Left ventricle myocardium superior (tissue), 1 donor: Measurements from ENCODE around the gene IL22RA1. TPM values are rescaled to one million over a fixed set of nuclear protein-coding genes. Genes with fewer than 3 reads are reported as not detected.

Experiments used
- ATAC-seq: fragments of 200-7000 bp; cut with Tn5 transposase; one replicate; pipeline ENCODE4 v1.9.1; 2020; ENCODE audit warnings: mild to moderate bottlenecking, moderate library complexity
- DNase-seq: peaks from one replicate; pipeline ENCODE4 v3.0.0-alpha.2; 2020
- intact Hi-C: fragments of 100-400 bp; cut with micrococcal nuclease; formaldehyde crosslinking; loops from one replicate; pipeline ENCODE4 v1.11.0; 2022
- total RNA-seq: library from RNA; stranded (reverse); fragmentation: NEBNext Ultra II Directional; extraction: Animal tissue kit (Norgen Biotek cat#: 25700); gene quantifications from one replicate; pipeline ENCODE4 v1.2.1, GENCODE V29; 2021
- donor health status: DM: no; HTN: yes; CAD: no; lungs with severe emphysema.

Gene IL22RA1
- total RNA-seq, 1 donor from 2014 or later = 0.22 TPM

DNA sequence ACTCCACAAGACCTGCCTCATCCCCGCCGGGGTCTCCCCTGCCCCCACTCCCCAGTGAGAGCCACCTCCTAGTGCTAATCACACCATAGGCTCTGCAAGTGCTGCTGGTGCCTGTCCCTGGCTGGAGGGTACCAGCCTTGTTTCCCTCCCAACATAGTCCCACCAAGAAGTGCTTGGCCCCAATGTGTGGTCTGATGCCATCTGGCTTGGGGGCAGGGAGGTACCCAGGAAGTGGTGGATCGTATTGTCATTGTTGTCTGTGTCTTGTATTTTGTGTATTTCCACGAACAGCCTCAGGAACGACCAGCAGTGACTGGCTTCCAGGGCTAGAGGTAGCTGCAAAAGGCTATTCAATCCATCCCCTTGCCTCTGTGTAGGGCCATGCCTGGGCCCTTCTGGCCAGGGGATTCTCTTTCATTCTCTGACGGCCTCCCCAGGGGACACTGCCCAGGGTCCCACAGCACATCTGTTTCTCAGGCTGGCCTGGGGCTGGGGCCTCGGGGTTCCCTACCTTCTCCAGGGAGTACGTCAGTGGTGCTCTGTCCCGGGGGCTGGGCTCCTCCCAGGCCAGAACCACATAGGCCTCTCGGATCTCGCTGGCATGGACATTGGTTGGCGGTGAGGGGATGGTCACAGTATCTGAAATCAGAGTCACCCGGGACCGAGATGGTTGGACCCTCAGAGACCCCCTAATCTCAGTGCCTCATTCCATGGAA, 53.8 kb downstream of the IL22RA1 start:
- DNase-seq (no peak), ATAC-seq (no peak)
- intact Hi-C loops = no loop called here

DNA sequence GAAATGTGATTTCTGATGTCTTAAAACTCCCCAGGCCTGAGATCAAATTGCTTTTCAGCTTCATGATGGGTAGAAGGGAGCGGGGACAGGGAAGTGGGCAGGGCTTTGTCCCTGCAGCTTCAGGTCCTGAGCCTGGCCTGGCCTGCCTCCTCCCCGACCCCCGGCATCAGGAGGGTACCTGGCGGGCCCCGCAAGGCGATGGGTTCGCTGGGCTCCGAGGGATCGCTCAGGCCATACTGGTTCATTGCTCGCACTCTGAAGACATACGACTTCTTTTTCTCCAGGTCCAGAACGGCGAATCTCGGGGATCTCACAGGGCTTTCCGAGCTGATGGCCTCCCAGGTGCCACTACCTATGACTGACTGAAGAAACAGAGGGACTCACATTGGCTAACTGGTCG, 56.5 kb downstream of the IL22RA1 start:
- no peak for ATAC-seq
- DNase-seq = no peak
- intact Hi-C loops = no loop called here

DNA sequence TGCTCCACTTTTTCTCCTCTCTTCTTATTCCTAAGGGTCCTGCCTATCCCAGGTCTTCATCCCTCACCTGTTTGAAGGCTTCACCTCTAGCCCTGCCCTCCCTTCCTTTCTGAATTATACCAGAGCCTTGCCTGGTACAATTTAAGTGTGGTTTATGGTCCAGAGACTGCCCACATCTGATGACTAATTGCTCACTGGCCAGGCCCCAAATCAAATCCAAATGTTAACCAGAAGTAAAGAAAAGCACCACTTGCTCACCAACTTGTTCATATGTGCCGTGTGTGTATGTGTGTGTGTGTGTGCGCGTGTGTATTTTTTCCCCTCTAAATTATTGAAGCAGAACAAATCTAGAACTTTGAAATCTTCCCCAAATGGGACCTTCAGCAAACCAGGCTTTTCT, 57.4 kb downstream of the IL22RA1 start:
- DNase-seq (no peak), ATAC-seq (no peak)
- intact Hi-C loops = no loop called here

DNA sequence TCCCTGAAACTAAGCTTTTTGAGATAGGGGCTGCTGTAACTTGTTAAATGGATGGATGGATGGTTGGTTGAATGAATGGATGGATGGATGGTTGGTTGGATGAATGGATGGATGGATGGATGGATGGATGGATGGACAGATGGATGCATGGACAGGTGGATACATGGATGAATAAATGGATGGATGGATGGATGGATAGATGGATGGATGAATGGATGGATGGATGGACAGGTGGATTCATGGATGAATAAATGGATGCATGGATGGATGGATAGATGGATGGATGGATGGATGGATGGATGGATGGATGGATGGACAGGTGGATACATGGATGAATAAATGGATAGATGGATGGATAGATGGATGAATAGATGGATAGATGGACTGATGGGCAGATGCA, 57.9 kb downstream of the IL22RA1 start:
- DNase-seq (no peak), ATAC-seq (no peak)
- intact Hi-C loops = no loop called here

DNA sequence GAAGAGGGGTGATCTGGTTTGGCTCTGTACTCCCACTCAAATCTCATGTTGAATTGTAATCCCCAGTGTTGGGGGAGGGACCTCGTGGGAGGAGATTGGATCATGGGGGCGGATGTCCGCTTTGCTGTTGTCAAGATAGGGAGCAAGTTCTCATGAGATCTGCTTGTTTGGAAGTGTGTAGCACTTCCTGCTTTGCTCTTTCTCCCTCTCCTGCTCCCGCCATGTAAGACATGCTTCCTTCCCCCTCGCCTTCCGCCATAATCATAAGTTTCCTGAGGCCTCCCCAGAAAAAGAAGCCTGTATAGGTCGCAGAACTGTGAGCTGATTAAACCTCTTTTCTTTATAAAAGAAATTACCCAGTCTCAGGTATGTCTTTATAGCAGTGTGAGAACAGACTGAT, 58.9 kb downstream of the IL22RA1 start:
- intact Hi-C loops = no loop called here
- ATAC-seq (no peak), DNase-seq (no peak)

DNA sequence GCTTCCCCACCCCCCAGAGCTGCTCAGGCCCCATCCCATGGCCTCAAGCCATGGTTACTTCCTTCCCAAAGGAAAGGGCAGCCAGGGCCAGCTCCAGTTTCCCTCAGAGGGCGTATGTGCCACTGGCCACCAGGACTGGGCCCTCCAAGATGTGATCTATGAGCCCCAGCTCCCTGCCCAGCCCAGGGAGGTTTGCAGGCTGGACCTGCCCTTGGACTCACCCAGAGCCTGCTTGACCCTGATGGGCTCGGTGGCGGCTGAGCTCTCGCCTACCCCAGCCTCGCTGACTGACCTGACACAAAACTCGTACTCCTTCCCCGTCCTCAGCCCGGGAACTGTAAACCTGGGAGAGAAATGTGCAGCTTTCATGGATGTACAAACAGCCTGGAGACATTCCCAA, 60.6 kb downstream of the IL22RA1 start:
- ATAC-seq (no peak), DNase-seq (no peak)
- intact Hi-C loops = no loop called here

DNA sequence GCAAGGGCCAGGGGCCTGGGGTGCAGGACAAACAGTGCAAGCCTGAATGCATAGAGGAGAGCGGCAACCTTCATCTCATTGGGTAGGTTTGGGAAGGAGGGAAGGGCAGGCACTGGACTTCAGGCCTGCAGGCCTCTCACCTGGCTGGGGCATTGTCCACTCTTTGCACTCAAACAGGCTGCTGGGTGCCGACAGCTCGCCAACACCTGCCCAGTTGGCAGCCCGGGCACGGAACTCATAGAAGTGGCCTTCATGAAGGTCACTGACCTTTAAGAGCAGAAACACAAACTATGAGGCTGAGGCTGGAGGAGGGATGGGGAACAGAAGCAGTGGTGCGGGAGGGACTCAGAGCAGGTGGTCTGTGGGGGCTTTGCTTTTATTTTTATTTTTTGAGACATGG, 61.8 kb downstream of the IL22RA1 start:
- no peak for DNase-seq

DNA sequence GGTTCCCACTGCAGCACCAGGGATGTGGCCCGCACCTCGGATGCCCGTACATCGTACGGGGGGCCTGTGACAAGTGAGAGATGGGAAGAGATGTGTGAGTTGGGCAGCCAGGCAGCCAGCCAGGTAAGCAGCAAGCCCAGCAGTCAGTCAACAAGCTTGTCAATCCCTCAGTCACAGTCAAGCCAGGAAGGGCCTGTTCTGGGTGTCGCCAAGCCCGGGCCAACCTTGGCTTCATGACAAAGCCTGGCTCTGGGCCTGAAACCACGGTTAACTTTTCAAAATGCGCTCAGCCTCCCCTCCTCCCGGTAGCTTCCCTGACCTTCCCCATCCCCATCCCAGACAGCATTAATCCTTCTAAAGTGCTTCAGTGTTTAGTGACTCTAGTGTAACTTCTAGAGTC, 62.8 kb downstream of the IL22RA1 start:
- intact Hi-C loops = no loop called here
- DNase-seq = peak; percentile 84
- peak; percentile 78 for ATAC-seq

More for the DNA sequence above, 61.8 kb downstream of the IL22RA1 start:
- peak; percentile 5 for ATAC-seq
- intact Hi-C loops = no loop called here

DNA sequence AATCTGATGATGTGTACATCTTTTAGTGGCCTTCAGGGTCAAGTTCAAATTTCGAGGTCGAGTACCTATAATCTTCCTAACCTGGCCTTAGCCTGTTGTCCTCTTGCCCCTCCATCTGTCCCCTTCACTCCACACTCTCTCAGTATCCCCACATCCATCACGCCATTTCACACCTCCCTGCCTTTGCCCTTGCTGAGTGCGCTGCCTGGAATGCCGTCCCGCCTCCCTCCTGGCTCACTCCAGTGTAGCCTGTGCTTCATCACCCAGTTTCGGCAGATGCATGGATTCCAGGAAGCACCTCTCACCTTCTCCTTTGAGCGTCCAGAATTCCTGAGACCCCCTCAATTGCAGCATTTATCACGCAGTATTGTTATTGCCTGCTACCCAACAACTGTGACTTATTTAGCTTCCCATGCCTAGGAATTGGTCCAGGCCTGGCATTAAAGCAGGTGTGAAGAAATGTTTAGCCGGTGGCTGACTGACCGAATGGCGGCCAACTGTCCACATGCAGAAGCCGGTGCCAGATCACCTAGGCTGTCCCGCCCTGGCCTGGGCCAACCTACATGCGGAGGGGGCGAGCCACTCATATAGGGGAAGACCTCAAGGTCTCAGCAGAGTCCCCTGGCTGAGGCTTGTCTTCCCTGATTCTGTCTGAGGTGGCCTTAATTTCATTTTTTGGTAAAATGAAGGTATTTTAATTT, 65.5 kb downstream of the IL22RA1 start:
- DNase-seq (peak; percentile 75), ATAC-seq (peak; percentile 65)
- intact Hi-C loops = no loop called here

DNA sequence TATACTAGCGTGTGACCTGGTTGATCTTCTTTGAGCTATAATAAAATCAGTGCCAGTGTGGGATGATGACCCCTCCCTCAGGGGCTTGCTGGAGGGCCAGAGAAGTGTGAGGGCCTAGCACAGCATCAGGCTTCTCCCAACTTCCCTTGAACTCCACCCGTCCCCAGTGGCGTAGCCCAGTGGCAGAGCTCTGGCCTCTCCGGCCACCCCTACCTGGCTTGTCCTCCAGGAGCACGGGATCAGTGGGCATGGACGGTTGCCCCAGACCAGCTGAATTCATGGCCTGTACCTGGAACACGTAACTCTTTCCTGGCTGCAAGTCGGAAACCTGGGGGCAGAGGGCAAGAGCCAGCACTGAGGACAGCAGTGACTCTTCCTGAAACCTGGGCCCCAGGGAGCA, 67.0 kb downstream of the IL22RA1 start:
- DNase-seq = peak; percentile 22
- no peak for ATAC-seq
- intact Hi-C loops = no loop called here

DNA sequence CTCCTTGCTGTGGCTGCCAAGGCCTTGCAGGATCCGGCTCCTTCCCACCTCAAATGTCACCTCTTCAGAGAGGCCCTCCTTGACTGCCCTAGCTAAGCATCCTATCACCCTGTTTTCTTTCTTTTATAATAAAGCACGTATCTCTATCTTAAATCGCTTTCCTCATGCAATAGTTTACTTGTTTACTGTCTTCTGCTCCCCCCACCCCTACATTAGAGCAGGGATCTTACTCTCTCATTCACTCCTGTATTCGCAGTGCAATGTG, 67.4 kb downstream of the IL22RA1 start:
- ATAC-seq = no peak
- intact Hi-C loops = no loop called here
- no peak for DNase-seq

DNA sequence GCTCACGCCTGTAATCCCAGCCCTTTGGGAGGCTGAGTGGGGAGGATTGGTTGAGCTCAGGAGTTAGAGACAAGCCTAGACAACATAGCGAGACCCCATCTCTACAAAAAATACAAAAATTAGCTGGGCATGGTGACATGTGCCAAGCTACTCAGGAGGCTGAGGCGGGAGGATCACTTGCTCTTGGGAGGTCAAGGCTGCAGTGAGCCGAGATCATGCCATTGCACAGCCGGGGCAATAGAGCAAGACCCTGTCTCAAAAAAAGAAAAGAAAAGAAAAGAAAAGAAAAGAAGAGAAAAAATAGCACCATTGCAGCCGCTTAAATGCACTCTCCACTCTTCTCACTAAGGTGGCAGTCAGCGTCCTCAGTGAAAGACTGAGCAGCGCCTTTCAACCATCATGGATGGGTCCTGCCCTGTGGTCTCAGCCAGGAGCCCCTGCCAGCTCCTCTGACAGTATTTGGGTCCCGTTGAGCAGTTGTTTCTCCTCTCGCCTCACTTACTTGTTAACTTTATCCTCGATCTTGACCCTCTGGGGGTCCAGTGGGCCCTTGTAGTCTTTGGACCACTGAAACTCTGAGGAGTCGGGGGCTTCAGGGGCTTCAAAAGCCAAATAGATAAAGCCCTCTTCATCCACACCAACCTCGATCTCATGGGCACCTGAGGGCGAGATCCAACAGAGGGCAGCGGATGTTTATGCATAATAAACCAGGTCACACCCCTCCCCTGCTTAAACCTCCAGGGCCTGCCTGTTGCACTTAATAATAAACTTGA, 67.9 kb downstream of the IL22RA1 start:
- ATAC-seq (no peak), DNase-seq (peak; percentile 9)
- intact Hi-C loops = no loop called here

DNA sequence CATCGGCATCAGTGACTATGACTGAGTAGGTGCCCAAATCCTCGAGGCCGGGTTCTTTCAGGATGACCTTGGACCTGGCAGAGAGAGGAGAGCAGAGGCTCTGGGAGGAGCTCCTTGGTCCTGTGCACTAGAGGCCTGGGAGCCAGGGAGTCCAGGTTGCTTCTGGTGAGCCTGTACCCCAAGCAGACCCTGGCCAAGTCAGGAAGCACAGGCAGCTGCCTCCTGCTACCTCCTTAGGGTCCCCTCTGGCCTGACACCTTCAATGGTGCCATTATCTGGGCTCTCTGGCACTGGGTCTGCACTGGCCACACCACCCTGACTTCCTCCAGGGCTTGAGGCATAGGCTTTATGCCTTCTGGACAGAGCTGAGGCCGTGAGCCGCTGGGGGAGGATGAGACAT, 68.7 kb downstream of the IL22RA1 start:
- DNase-seq (peak; percentile 16), ATAC-seq (no peak)
- intact Hi-C loops = no loop called here

DNA sequence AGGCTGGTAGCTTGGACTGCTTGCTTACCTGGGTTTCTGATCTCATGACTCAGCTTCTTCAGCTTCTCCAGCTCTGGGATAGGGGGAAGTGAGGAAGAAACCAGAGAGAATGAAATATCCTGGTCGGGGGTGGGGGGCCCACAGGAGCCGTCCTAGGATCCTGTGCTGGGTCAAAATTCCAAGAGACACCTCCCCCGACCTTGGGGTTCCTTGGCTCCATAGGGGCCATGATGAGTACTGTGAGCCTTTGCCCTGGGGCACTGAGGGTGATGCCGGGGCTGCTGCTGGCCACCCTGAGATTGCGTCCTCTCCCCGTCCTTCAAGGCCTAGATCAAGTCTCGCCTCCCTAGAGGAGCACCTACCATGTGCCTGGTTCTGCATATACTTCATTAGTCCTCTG, 71.0 kb downstream of the IL22RA1 start:
- ATAC-seq (no peak), DNase-seq (peak; percentile 14)
- intact Hi-C loops = no loop called here

DNA sequence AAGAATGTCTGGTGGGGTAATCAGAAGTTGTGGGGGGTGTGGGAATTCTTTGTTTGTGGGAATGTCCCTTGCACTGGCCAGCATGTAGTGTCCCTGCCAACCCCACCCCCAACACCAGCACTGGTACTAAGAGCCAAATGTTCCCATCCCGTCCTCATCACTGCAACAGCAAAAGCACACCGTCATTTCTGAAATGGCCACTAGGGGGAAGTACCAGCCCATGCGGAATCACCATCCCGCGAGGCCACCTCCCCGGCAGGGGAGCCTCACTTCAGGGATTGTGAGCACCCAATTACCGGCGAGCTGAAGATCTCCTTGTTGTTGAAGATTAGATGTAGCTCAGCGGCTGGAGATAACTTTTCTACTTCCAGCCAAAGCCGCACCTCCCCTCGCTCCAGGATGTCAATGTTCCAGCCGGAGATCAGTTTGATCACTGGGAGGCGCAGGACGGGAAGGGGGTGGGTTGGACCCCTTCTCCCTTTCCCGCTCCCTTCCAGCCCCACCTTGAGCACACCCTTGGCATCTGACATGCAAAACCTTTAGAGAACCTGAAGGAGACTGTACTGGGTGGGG, 72.0 kb downstream of the IL22RA1 start:
- DNase-seq = peak; percentile 76
- intact Hi-C loops = no loop called here
- ATAC-seq = peak; percentile 72

DNA sequence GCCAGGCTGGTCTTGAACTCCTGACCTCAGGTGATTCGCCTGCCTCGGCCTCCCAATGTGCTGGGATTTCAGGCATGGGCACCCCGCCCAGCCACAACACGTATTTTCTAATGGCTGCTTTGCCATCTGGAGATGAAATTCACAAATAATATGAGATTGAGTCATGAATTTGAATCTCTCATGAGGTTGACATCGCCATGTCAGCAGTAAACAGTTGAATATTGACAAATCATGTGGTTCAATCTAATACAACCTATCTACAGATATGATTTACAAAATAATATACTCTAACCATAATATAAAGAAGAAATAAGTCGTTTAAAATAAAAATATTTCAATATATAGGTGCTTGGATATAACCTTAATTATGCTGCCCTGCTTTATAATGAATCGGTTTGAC, 73.1 kb downstream of the IL22RA1 start:
- DNase-seq = no peak
- ATAC-seq = no peak
- intact Hi-C loops = no loop called here
